ENCODE data around the gene BRD3.
"Not testable (repeated sequence)": the region's sequence is repeated elsewhere in the genome, so short reads cannot be mapped to it uniquely, and the experiment has no call there.

Gene BRD3

GRCh38 chr9:133993635-133994253 is 74.1 kb downstream of the BRD3 start:
- DNase-seq (ENCODE audit: low read depth): no peak

- peak; percentile 43 for DNase-seq (ENCODE audit: low read depth)
These were observed 74.8 kb downstream of the BRD3 start for GRCh38 chr9:133992780-133993634.

GRCh38 chr9:133991964-133992779 is 75.7 kb downstream of the BRD3 start, which contains the start of gene VAV2:
Gene VAV2 (minus strand): TSS chr9:133992324. CDS start chr9:133992278, 46 bp downstream.
- peak; percentile 42 for DNase-seq (ENCODE audit: low read depth)

GRCh38 chr9:133991214-133991921 is 76.5 kb downstream of the BRD3 start:
- no peak for DNase-seq (ENCODE audit: low read depth)

GRCh38 chr9:133990366-133991213 is 77.2 kb downstream of the BRD3 start:
- no peak for DNase-seq (ENCODE audit: low read depth)

- no peak for DNase-seq (ENCODE audit: low read depth)
These were observed 78.0 kb downstream of the BRD3 start for GRCh38 chr9:133989625-133990365.

- DNase-seq (ENCODE audit: low read depth): not testable (repeated sequence)
These were observed 79.1 kb downstream of the BRD3 start for GRCh38 chr9:133988771-133989170.

GRCh38 chr9:133987946-133988665 is 79.7 kb downstream of the BRD3 start:
- no peak for DNase-seq (ENCODE audit: low read depth)

- DNase-seq (ENCODE audit: low read depth): no peak
These were observed 80.4 kb downstream of the BRD3 start for GRCh38 chr9:133987446-133987788.

GRCh38 chr9:133986774-133987445 is 80.9 kb downstream of the BRD3 start:
- DNase-seq (ENCODE audit: low read depth): no peak

GRCh38 chr9:133986061-133986460 is 81.8 kb downstream of the BRD3 start:
- no peak for DNase-seq (ENCODE audit: low read depth)

GRCh38 chr9:133982971-133983720 is 84.7 kb downstream of the BRD3 start:
- DNase-seq (ENCODE audit: low read depth): no peak

- DNase-seq (ENCODE audit: low read depth): no peak
These were observed 85.7 kb downstream of the BRD3 start for GRCh38 chr9:133981958-133982681.

- DNase-seq (ENCODE audit: low read depth): no peak
These were observed 86.3 kb downstream of the BRD3 start for GRCh38 chr9:133981589-133981957.

GRCh38 chr9:133980864-133981588 is 86.8 kb downstream of the BRD3 start:
- no peak for DNase-seq (ENCODE audit: low read depth)

All from CMK (cell line).